Breast epithelium (tissue), 3 donors: Measurements from ENCODE around the gene UGT2B28.

Source experiments
- POLR2A ChIP-seq: fragments of 450-650 bp; IDR thresholded peaks from one replicate; pipeline ENCODE4 v1.6.1; 2016; ENCODE audit warnings: antibody characterized with exemption, mild to moderate bottlenecking, moderate library complexity
- POLR2AphosphoS5 ChIP-seq, 3 donors: sonication (generic); formaldehyde crosslinking; IDR thresholded peaks; one replicate each; pipeline ENCODE4 v1.6.1; 2017; ENCODE audit warnings: antibody characterized with exemption in 3 of 3
- TF ChIP-seq, protein P1 (sequence below), 3 donors: fragments of 450-650 bp; IDR thresholded peaks; one replicate each; pipeline ENCODE4 v1.5.1; 2016 to 2017; ENCODE audit warnings: antibody characterized with exemption in 3 of 3, mild to moderate bottlenecking in 3 of 3, moderate library complexity in 3 of 3

DNA sequence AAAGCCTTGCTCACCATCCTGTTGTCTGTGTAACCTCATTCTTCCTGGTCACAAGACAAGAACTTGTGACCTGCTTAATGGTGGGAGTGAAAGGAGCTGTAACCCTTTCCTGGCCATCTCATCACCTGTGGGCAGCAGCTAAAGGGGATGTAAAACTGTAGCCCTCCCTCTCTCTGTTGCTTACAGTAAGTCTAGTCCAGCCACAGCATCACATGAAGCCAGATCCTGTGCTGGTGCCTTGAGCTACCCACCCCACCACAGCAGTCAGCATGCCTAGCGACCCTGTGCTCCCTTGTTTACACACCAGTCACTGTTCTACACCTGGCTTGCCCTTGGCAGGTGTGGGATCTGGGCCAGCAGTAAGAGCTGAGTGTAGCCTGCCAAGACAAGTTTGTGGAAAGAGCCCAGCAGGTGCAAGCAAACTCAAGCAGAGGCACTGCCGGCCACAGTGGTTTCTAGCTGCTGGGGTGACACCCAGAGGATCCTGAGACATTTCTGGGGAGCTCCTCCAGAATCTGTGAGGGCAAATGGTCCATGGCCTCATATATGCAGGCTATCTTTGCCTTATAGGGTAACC, 41.0 kb downstream of the UGT2B28 start:
- TF ChIP-seq, protein P1, sequence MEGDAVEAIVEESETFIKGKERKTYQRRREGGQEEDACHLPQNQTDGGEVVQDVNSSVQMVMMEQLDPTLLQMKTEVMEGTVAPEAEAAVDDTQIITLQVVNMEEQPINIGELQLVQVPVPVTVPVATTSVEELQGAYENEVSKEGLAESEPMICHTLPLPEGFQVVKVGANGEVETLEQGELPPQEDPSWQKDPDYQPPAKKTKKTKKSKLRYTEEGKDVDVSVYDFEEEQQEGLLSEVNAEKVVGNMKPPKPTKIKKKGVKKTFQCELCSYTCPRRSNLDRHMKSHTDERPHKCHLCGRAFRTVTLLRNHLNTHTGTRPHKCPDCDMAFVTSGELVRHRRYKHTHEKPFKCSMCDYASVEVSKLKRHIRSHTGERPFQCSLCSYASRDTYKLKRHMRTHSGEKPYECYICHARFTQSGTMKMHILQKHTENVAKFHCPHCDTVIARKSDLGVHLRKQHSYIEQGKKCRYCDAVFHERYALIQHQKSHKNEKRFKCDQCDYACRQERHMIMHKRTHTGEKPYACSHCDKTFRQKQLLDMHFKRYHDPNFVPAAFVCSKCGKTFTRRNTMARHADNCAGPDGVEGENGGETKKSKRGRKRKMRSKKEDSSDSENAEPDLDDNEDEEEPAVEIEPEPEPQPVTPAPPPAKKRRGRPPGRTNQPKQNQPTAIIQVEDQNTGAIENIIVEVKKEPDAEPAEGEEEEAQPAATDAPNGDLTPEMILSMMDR (IDR thresholded peaks at IDR 0.05) = no peak
- TF ChIP-seq POLR2A = no peak
- no peak for TF ChIP-seq POLR2AphosphoS5 (IDR thresholded peaks at IDR 0.05)
